GM20000 (cell line): ENCODE results near the gene SYNPO2L.

ENCODE experiments used
- DNase-seq: peaks from one replicate; pipeline ENCODE4 v3.0.0; 2012; ENCODE audit warnings: low spot score
- TF ChIP-seq, protein P1 (sequence below): IDR thresholded peaks from 2 replicates; pipeline ENCODE4 v1.5.1; 2012; ENCODE audit warnings: mild to moderate bottlenecking, control low read depth; ENCODE audit errors: extremely low read depth, missing control alignments

The SYNPO2L gene

DNA sequence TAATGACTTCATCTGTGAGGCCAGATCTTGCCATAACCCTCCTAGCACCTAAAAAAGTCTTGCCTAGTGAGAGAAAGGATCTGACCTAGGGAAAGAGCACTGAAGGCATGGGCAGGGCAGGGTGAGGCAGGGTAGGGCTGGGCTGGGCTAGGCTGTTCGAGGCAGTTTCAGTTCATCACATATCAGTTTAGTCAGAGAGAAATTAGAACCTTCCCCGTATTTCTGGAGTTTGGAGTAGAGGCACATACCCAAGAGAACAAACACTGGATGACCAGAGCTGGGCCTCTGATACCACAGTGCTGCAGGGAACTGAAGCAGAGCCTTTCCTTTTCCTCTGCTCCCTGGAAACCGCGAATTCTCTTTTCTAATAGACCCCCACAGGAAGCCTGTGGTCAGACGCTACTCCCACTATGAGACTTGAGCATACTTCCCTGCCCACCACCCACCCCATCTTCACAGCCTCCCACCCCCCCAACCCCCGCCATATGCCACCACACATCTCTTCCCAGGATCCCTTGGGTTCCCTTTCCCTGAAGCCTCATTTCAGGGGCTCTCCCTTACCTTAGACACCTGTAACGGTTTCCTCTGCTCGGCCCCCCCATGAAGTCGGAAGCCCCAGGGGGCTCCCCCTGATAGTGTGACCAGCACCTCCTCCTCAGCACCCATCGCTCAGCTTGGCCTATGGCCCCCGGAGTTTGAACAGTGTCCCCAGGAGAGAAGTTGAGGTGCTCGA, 406 bp downstream of the SYNPO2L start:
- peak; percentile 54 for DNase-seq
- TF ChIP-seq, protein P1, sequence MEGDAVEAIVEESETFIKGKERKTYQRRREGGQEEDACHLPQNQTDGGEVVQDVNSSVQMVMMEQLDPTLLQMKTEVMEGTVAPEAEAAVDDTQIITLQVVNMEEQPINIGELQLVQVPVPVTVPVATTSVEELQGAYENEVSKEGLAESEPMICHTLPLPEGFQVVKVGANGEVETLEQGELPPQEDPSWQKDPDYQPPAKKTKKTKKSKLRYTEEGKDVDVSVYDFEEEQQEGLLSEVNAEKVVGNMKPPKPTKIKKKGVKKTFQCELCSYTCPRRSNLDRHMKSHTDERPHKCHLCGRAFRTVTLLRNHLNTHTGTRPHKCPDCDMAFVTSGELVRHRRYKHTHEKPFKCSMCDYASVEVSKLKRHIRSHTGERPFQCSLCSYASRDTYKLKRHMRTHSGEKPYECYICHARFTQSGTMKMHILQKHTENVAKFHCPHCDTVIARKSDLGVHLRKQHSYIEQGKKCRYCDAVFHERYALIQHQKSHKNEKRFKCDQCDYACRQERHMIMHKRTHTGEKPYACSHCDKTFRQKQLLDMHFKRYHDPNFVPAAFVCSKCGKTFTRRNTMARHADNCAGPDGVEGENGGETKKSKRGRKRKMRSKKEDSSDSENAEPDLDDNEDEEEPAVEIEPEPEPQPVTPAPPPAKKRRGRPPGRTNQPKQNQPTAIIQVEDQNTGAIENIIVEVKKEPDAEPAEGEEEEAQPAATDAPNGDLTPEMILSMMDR, result no peak

DNA sequence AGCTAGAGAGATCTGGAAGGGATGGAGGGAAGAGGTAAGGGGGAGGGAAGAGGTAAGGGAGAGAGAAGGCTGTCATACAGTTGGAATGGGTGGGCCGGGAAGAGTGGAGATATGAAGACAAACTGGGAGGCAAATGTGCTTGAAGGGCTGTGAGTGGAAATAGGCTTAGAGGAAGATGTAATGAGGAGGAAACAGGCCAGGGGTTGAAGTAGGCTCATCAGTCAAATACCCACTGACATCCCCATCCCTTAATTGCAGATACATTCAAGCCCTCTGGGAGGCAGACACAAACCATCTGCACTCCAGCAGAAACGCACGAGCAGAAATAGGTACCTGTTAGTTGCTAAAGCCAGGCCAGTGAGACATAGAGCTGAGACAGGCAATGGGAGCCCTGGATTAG, 2.1 kb downstream of the SYNPO2L start:
- TF ChIP-seq, protein P1, result peak; percentile 44
- peak; percentile 52 for DNase-seq

DNA sequence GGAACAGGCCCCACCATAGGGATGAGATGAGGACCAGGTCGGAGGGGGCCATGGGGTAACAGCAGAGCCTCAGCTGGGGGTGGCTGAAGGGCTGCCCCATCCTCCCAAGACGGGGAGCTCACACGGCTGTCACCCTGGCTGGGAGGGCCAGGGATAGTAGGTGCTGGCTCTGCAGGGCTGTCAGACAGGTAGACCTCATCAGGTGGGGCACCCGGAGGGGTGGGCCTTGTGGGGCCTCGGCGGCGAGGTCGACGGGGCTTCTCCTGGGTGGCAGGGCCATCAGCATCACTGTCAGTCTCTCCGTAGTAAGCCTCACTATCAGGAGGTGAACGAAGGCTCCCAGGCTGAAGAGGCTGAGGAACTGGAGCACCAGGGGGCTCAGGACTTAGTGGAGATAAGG, 2.6 kb downstream of the SYNPO2L start:
- DNase-seq, result no peak
- TF ChIP-seq, protein P1, result no peak

DNA sequence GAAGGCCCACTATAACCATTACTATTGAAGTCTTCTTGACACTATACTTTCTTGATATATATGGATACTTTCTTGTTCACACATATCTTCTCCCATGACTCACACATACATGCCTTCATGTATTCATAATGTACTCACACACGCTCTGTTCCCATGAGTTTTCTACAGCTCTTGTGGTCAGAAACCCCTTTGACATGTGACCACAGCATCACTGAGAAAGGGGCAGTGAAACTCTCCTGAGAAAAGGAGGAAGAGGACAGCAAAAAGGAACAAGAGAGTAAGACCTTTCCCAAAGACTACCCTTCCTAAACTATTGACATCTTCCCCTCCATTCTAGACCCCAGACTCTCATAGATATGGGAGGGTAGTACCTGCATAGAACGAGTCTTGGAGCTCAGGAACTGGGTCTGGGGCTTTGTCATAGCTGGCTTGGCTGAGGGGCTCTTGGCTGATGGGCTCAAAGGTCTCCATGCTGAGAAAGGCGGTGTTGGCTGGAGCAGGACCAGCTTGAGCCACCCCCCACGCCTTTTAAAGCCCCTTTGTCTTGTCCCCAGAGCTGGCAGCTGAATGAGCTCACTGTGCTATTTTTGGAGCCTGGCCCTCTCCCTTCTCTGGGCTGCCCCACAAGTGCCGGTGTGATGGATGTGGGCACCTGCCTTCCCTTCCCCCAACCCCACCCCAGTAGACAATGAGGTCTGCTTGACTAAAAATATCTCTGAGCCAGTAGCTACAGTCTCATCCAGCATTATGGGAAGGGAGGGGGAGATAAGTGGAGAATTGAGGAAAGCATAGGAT, 5.1 kb downstream of the SYNPO2L start:
- DNase-seq, result peak; percentile 69
- TF ChIP-seq, protein P1, result no peak

DNA sequence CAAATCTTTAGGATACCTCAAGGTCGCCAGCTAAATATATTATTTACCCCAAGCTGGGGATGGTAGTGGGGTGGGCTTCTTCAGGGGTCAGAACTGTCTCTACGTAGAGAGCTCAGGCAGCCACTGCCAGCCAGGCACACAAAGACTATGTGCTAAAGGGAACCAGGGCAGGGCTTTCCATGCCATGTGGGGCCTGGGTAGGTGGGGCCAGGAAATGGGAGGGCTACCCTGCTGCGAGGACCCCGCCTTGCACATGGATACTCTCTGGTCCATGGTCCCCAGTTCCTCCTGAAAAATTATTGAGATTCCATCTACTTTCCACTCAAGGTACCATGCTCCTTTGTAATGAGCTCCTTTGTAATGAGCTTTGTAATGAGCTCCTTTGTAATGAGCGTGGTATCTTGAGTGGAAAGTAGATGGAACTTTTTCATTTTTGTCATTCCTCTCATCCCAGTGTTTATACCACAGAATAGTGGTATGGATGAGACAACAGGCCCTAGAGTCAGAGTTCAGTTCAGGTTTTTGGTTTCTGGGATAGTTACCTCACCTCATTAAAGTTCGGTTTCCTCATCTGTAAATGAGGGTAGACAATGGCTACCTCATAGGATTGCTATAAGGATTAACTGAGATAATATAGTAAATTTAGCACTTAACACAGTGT, 5.8 kb downstream of the SYNPO2L start:
- TF ChIP-seq, protein P1, result no peak
- DNase-seq, result no peak

DNA sequence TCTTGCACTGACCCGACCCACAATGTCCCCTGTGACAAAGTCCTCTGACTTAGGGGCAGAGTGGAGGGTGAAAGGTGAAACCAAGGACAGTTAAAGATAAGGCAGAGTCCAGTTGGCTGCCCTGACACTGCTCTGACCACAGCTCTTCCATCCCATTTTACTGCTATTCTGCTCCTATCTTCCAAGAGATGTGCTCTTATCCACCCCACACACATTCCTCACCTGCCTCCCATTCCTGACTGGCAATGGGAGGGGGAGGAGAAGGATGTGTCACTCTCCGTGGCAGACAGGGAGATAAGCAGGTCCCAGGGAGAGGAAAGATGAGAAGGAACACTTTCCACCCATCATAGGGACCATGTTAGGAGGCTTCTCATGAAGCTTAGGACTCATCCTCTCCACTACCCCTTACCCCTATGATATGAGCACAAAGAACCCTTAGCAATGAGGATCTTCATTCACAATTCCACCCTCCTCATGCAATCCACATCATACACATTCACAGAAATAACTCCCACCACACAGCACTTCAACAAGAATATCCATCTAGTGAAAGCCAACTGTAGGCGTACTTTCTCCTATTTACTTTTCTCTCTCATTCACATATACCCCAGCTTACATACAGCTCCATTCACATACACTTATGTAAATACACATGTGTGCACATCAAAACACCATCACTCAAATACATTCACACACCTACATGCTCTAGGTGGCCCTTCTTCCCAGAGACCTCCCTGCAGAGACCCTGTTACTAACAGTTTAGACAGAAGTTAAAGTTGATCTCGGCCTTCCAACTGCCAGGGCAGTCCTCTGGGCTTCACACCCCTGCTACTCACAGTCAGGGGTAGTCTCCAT, 6.6 kb downstream of the SYNPO2L start:
- TF ChIP-seq, protein P1, result no peak
- no peak for DNase-seq
